ENCODE measurements around the gene SLC5A8. TPM values are rescaled to one million over a fixed set of nuclear protein-coding genes. Genes with fewer than 3 reads are reported as not detected.

Gene SLC5A8
- polyA plus RNA-seq, 3 donors, result not detected

DNA sequence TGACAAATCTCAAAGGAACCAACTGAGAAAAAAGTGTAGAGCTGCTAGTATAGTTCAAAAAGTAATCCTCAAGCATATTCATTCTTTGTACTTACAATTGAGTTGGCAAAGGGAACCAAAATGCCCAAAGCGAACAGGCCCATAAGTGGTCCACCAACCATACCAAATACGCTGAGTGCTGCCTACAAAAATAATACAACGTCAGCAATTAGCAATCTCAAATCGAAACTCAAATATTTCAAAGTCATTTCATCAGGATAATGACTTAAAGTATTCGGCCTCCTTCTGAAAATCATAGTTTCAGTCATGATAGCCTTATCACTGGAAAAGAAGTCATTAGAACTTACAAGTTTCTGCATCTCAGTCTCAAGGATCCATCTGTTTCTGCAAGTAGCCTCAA lies 42.0 kb downstream of the SLC5A8 start:
- Mint-ChIP-seq H3K27ac (no peak overlapping the region), H3K9me3 (peaks cover 0 to 7% (median 0%) of the 10 kb centered on the region in 7 donors), H3K4me1 (no peaks in the 10 kb centered on the region), H3K36me3 (no peaks in the 10 kb centered on the region), H3K27me3 (ENCODE audit: low read depth in 3 of 3) (no peaks in the 10 kb centered on the region), H3K4me3 (no peak overlapping the region)
- Histone ChIP-seq H3K79me2 (ENCODE audit: insufficient read depth, low read length) (no peaks in the 10 kb centered on the region), H3K4me2 (replicated peaks; ENCODE audit: extremely low read depth, low read length, poor library complexity, severe bottlenecking) (no peak overlapping the region), H3K27me3 (ENCODE audit: control insufficient read depth in 2 of 2, insufficient read depth in 2 of 2, low read length in 2 of 2) (no peaks in the 10 kb centered on the region), H2AFZ (ENCODE audit: insufficient read depth, low read depth, low read length, poor library complexity, severe bottlenecking) (no peak overlapping the region), H3K9ac (ENCODE audit: insufficient read depth, low read length, poor library complexity, severe bottlenecking) (no peak overlapping the region), H4K20me1 (ENCODE audit: insufficient read depth, low read length) (no peaks in the 10 kb centered on the region), H3K27ac (ENCODE audit: low read depth in 1 of 2, low read length in 2 of 2) (no peak overlapping the region), H3K36me3 (replicated peaks in 1 of 2; ENCODE audit: control insufficient read depth in 1 of 2, insufficient read depth in 2 of 2, low read length in 2 of 2) (no peaks in the 10 kb centered on the region), H3K4me1 (ENCODE audit: control insufficient read depth in 1 of 2, insufficient read depth in 2 of 2, low read length in 2 of 2) (no peaks in the 10 kb centered on the region), H3K4me3 (replicated peaks in 1 of 3; ENCODE audit: low read depth in 2 of 3, low read length in 3 of 3) (no peak overlapping the region), H3K9me3 (replicated peaks in 1 of 2; ENCODE audit: control insufficient read depth in 1 of 2, insufficient read depth in 1 of 2, low read length in 2 of 2) (no peaks in the 10 kb centered on the region)
- WGBS (ENCODE audit: insufficient coverage), result 100% methylated on average over 2 of the region's 5 CpGs
- TF ChIP-seq, protein P1, sequence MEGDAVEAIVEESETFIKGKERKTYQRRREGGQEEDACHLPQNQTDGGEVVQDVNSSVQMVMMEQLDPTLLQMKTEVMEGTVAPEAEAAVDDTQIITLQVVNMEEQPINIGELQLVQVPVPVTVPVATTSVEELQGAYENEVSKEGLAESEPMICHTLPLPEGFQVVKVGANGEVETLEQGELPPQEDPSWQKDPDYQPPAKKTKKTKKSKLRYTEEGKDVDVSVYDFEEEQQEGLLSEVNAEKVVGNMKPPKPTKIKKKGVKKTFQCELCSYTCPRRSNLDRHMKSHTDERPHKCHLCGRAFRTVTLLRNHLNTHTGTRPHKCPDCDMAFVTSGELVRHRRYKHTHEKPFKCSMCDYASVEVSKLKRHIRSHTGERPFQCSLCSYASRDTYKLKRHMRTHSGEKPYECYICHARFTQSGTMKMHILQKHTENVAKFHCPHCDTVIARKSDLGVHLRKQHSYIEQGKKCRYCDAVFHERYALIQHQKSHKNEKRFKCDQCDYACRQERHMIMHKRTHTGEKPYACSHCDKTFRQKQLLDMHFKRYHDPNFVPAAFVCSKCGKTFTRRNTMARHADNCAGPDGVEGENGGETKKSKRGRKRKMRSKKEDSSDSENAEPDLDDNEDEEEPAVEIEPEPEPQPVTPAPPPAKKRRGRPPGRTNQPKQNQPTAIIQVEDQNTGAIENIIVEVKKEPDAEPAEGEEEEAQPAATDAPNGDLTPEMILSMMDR (IDR thresholded peaks at IDR 0.05), result no peak
- intact Hi-C loops (cut with micrococcal nuclease), result no loop called here
- DNase-seq, result no peak

DNA sequence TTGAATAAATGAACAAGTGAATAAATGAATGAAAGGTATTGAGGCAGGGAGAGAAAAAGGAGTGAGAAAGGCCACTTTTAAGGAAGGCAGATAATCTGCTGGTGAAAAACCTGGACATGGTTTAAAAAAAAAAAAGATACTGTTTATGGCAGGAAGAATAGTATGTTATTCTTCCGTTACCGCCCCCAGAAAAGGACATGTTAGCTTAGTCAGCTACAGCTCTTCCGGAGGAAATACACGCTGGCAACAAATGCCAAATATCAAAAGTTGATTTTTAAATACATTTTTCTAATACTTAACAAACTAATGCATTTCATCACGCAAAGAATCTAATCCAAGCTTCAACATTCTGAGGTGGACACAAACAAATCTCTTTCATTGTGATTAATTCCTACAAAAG lies 43.2 kb downstream of the SLC5A8 start:
- Histone ChIP-seq H3K9ac (ENCODE audit: insufficient read depth, low read length, poor library complexity, severe bottlenecking) (no peak overlapping the region), H3K4me3 (replicated peaks in 1 of 3; ENCODE audit: low read depth in 2 of 3, low read length in 3 of 3) (no peak overlapping the region), H3K27ac (ENCODE audit: low read depth in 1 of 2, low read length in 2 of 2) (no peak overlapping the region), H3K36me3 (replicated peaks in 1 of 2; ENCODE audit: control insufficient read depth in 1 of 2, insufficient read depth in 2 of 2, low read length in 2 of 2) (no peaks in the 10 kb centered on the region), H2AFZ (ENCODE audit: insufficient read depth, low read depth, low read length, poor library complexity, severe bottlenecking) (no peak overlapping the region), H3K9me3 (replicated peaks in 1 of 2; ENCODE audit: control insufficient read depth in 1 of 2, insufficient read depth in 1 of 2, low read length in 2 of 2) (no peaks in the 10 kb centered on the region), H4K20me1 (ENCODE audit: insufficient read depth, low read length) (no peaks in the 10 kb centered on the region), H3K79me2 (ENCODE audit: insufficient read depth, low read length) (no peaks in the 10 kb centered on the region), H3K27me3 (ENCODE audit: control insufficient read depth in 2 of 2, insufficient read depth in 2 of 2, low read length in 2 of 2) (no peaks in the 10 kb centered on the region), H3K4me1 (ENCODE audit: control insufficient read depth in 1 of 2, insufficient read depth in 2 of 2, low read length in 2 of 2) (no peaks in the 10 kb centered on the region), H3K4me2 (replicated peaks; ENCODE audit: extremely low read depth, low read length, poor library complexity, severe bottlenecking) (no peak overlapping the region)
- WGBS (ENCODE audit: insufficient coverage), result no CpG with 5 or more reads among the region's 5 CpGs
- DNase-seq, result no peak
- Mint-ChIP-seq H3K36me3 (no peaks in the 10 kb centered on the region), H3K4me3 (no peak overlapping the region), H3K9me3 (peaks cover 0 to 3% (median 0%) of the 10 kb centered on the region in 7 donors), H3K27me3 (ENCODE audit: low read depth in 3 of 3) (no peaks in the 10 kb centered on the region), H3K27ac (no peak overlapping the region), H3K4me1 (no peaks in the 10 kb centered on the region)
- intact Hi-C loops (cut with micrococcal nuclease), result no loop called here
- TF ChIP-seq, protein P1 (IDR thresholded peaks at IDR 0.05), result no peak

Measured in CD14-positive monocyte (primary cell).